Trophoblast cell (in vitro differentiated cells and primary cell): ENCODE data around the gene ZNF726.

Experiments
- DNase-seq, 2 donors: peaks; one replicate each; pipeline ENCODE4 v3.0.0-alpha.2; 2016
- H2AFZ ChIP-seq: 2 replicates; pipeline ENCODE4 v1.6.1; 2013; ENCODE audit warnings: low read length, moderate library complexity, mild to moderate bottlenecking; ENCODE audit not compliant: insufficient read depth, poor library complexity
- H2AK5ac ChIP-seq: 2 replicates; pipeline ENCODE4 v1.6.1; 2013; ENCODE audit warnings: mild to moderate bottlenecking, low read length
- H2BK120ac ChIP-seq: 2 replicates; pipeline ENCODE4 v1.6.1; 2013; ENCODE audit warnings: low read length, mild to moderate bottlenecking, moderate library complexity; ENCODE audit not compliant: insufficient read depth, poor library complexity
- H2BK12ac ChIP-seq: 2 replicates; pipeline ENCODE4 v1.6.1; 2013; ENCODE audit warnings: mild to moderate bottlenecking, low read length, moderate library complexity
- H2BK5ac ChIP-seq: 2 replicates; pipeline ENCODE4 v1.6.1; 2013; ENCODE audit warnings: low read length, low read depth, moderate library complexity, mild to moderate bottlenecking; ENCODE audit not compliant: poor library complexity
- H3K14ac ChIP-seq: 2 replicates; pipeline ENCODE4 v1.6.1; 2013; ENCODE audit warnings: mild to moderate bottlenecking, low read length
- H3K18ac ChIP-seq: 2 replicates; pipeline ENCODE4 v1.6.1; 2013; ENCODE audit warnings: mild to moderate bottlenecking, low read length
- H3K23ac ChIP-seq: 2 replicates; pipeline ENCODE4 v1.6.1; 2013; ENCODE audit warnings: low read length
- H3K27ac ChIP-seq: 2 replicates; pipeline ENCODE4 v1.5.1; 2013; ENCODE audit warnings: low read depth, mild to moderate bottlenecking, inconsistent platforms, low read length, moderate library complexity
- H3K27me3 ChIP-seq: 2 replicates; pipeline ENCODE4 v1.6.1; 2013; ENCODE audit warnings: inconsistent platforms, mild to moderate bottlenecking, low read length, moderate library complexity; ENCODE audit not compliant: insufficient read depth
- H3K36me3 ChIP-seq, 2 experiments: 1 replicate in 1 of 2; 2 replicates in 1 of 2; pipeline ENCODE4 v1.6.1; 2013; ENCODE audit warnings: low read length in 2 of 2, mild to moderate bottlenecking in 2 of 2, moderate library complexity in 1 of 2; ENCODE audit not compliant: insufficient read depth in 2 of 2, control insufficient read depth in 1 of 2
- H3K4ac ChIP-seq: 2 replicates; pipeline ENCODE4 v1.6.1; 2013; ENCODE audit warnings: low read depth, mild to moderate bottlenecking, low read length, moderate library complexity
- H3K4me1 ChIP-seq, 2 experiments: 1 replicate in 1 of 2; 2 replicates in 1 of 2; pipeline ENCODE4 v1.6.1; 2013; ENCODE audit warnings: low read length in 2 of 2, mild to moderate bottlenecking in 2 of 2, moderate library complexity in 1 of 2; ENCODE audit not compliant: insufficient read depth in 2 of 2, control insufficient read depth in 1 of 2
- H3K4me2 ChIP-seq: 2 replicates; pipeline ENCODE4 v1.6.1; 2013; ENCODE audit warnings: inconsistent platforms, mild to moderate bottlenecking, low read length, moderate library complexity
- H3K4me3 ChIP-seq: 2 replicates; pipeline ENCODE4 v1.5.1; 2013; ENCODE audit warnings: mild to moderate bottlenecking, low read depth, low read length, inconsistent platforms
- H3K79me1 ChIP-seq: one replicate; pipeline ENCODE4 v1.6.1; 2013; ENCODE audit warnings: low read length
- H3K79me2 ChIP-seq: 2 replicates; pipeline ENCODE4 v1.6.1; 2013; ENCODE audit warnings: low read length, mild to moderate bottlenecking; ENCODE audit not compliant: control insufficient read depth, insufficient read depth, poor library complexity
- H3K9ac ChIP-seq: 2 replicates; pipeline ENCODE4 v1.6.1; 2013; ENCODE audit warnings: mild to moderate bottlenecking, low read length
- H3K9me3 ChIP-seq: 2 replicates; pipeline ENCODE4 v1.6.1; 2013; ENCODE audit warnings: low read depth, mild to moderate bottlenecking, control low read depth, inconsistent platforms, low read length; ENCODE audit not compliant: insufficient read depth
- H4K12ac ChIP-seq: 2 replicates; pipeline ENCODE4 v1.6.1; 2013; ENCODE audit warnings: low read depth, mild to moderate bottlenecking, low read length, moderate library complexity
- H4K8ac ChIP-seq: 2 replicates; pipeline ENCODE4 v1.6.1; 2013; ENCODE audit warnings: low read depth, mild to moderate bottlenecking, low read length, moderate library complexity
- H4K91ac ChIP-seq: one replicate; pipeline ENCODE4 v1.6.1; 2013; ENCODE audit warnings: low read depth, mild to moderate bottlenecking, low read length, moderate library complexity
- WGBS: extraction: QIAGEN DNeasy Blood & Tissue Kit; methylation state at CpG from one replicate; pipeline ENCODE4 v1.1.7; 2013; ENCODE audit warnings: missing lambda C conversion rate; ENCODE audit not compliant: insufficient read length, insufficient coverage; ENCODE audit errors: extremely low coverage; 5-methylcytosine and 5-hydroxymethylcytosine counted together

ZNF726 gene

GRCh38 chr19:23904406-23904805, 10.3 kb upstream of the ZNF726 start:
- H3K4ac ChIP-seq = no peak overlapping the region
- peaks cover 20% of the 10 kb centered on the region for H3K9me3 ChIP-seq
- no peak overlapping the region for H3K4me2 ChIP-seq
- no peak overlapping the region for H3K18ac ChIP-seq
- no peaks in the 10 kb centered on the region for H3K27me3 ChIP-seq
- H3K27ac ChIP-seq = no peak overlapping the region
- H3K23ac ChIP-seq = no peak overlapping the region
- WGBS = no CpG with 5 or more reads among the region's 3 CpGs
- H3K9ac ChIP-seq = no peak overlapping the region
- no peak overlapping the region for H2AFZ ChIP-seq
- H3K79me2 ChIP-seq = no peaks in the 10 kb centered on the region
- DNase-seq = no peak
- H4K91ac ChIP-seq = no peak overlapping the region
- no peaks in the 10 kb centered on the region for H3K4me1 ChIP-seq
- no peak overlapping the region for H4K12ac ChIP-seq
- no peak overlapping the region for H2BK120ac ChIP-seq
- no peak overlapping the region for H4K8ac ChIP-seq
- no peaks in the 10 kb centered on the region for H3K36me3 ChIP-seq
- no peak overlapping the region for H3K4me3 ChIP-seq
- H3K14ac ChIP-seq = no peak overlapping the region
- H2AK5ac ChIP-seq = no peak overlapping the region
- H2BK5ac ChIP-seq = no peak overlapping the region
- H2BK12ac ChIP-seq = no peak overlapping the region
- H3K79me1 ChIP-seq = no peaks in the 10 kb centered on the region

- H3K36me3 ChIP-seq = no peaks in the 10 kb centered on the region
- no peak overlapping the region for H4K8ac ChIP-seq
- H4K12ac ChIP-seq = no peak overlapping the region
- H3K4ac ChIP-seq = no peak overlapping the region
- H2AFZ ChIP-seq = no peak overlapping the region
- no peak overlapping the region for H2BK120ac ChIP-seq
- H2BK5ac ChIP-seq = no peak overlapping the region
- no peak overlapping the region for H3K4me3 ChIP-seq
- H3K27me3 ChIP-seq = no peaks in the 10 kb centered on the region
- H3K4me2 ChIP-seq = no peak overlapping the region
- H3K27ac ChIP-seq = no peak overlapping the region
- no peaks in the 10 kb centered on the region for H3K79me2 ChIP-seq
- H4K91ac ChIP-seq = no peak overlapping the region
- H3K14ac ChIP-seq = no peak overlapping the region
- WGBS = no CpG with 5 or more reads among the region's 4 CpGs
- H3K9me3 ChIP-seq = peaks cover 18% of the 10 kb centered on the region
- no peak for DNase-seq
- H2AK5ac ChIP-seq = no peak overlapping the region
- H3K23ac ChIP-seq = no peak overlapping the region
- H3K79me1 ChIP-seq = no peaks in the 10 kb centered on the region
- H3K18ac ChIP-seq = no peak overlapping the region
- H2BK12ac ChIP-seq = no peak overlapping the region
- H3K4me1 ChIP-seq = no peaks in the 10 kb centered on the region
- H3K9ac ChIP-seq = no peak overlapping the region
Observed at GRCh38 chr19:23905771-23906170, 8.9 kb upstream of the ZNF726 start.

GRCh38 chr19:23906835-23907234, 7.9 kb upstream of the ZNF726 start:
- H3K27ac ChIP-seq = no peak overlapping the region
- H2AK5ac ChIP-seq = no peak overlapping the region
- no peak overlapping the region for H3K4me3 ChIP-seq
- no peak overlapping the region for H3K9ac ChIP-seq
- H3K14ac ChIP-seq = no peak overlapping the region
- H4K12ac ChIP-seq = no peak overlapping the region
- no peaks in the 10 kb centered on the region for H3K27me3 ChIP-seq
- no peak overlapping the region for H3K23ac ChIP-seq
- no peaks in the 10 kb centered on the region for H3K4me1 ChIP-seq
- peaks cover 20% of the 10 kb centered on the region for H3K9me3 ChIP-seq
- no peak overlapping the region for H4K91ac ChIP-seq
- no peak overlapping the region for H4K8ac ChIP-seq
- H2BK5ac ChIP-seq = no peak overlapping the region
- WGBS = no CpG with 5 or more reads among the region's 2 CpGs
- no peaks in the 10 kb centered on the region for H3K79me2 ChIP-seq
- H2BK12ac ChIP-seq = no peak overlapping the region
- no peaks in the 10 kb centered on the region for H3K36me3 ChIP-seq
- H3K18ac ChIP-seq = no peak overlapping the region
- no peaks in the 10 kb centered on the region for H3K79me1 ChIP-seq
- H2BK120ac ChIP-seq = no peak overlapping the region
- H3K4me2 ChIP-seq = no peak overlapping the region
- no peak for DNase-seq
- H2AFZ ChIP-seq = no peak overlapping the region
- H3K4ac ChIP-seq = no peak overlapping the region

- Histone ChIP-seq H3K27me3 (no peaks in the 10 kb centered on the region), H3K14ac (no peak overlapping the region), H3K79me1 (no peaks in the 10 kb centered on the region), H3K23ac (no peak overlapping the region), H4K91ac (no peak overlapping the region), H3K36me3 (no peaks in the 10 kb centered on the region), H3K27ac (no peak overlapping the region), H3K9me3 (peaks cover 17% of the 10 kb centered on the region), H3K4ac (no peak overlapping the region), H3K79me2 (no peaks in the 10 kb centered on the region), H2AK5ac (no peak overlapping the region), H2AFZ (no peak overlapping the region), H3K4me3 (no peak overlapping the region), H2BK120ac (no peak overlapping the region), H4K8ac (no peak overlapping the region), H3K4me2 (no peak overlapping the region), H3K9ac (no peak overlapping the region), H3K4me1 (no peaks in the 10 kb centered on the region), H2BK12ac (no peak overlapping the region), H2BK5ac (no peak overlapping the region), H3K18ac (no peak overlapping the region), H4K12ac (no peak overlapping the region)
- DNase-seq = no peak
Observed at GRCh38 chr19:23908165-23908564, 6.5 kb upstream of the ZNF726 start.

GRCh38 chr19:23909222-23909621, 5.5 kb upstream of the ZNF726 start:
- Histone ChIP-seq H3K36me3 (no peaks in the 10 kb centered on the region), H2AFZ (no peak overlapping the region), H2BK12ac (no peak overlapping the region), H3K4me3 (no peak overlapping the region), H4K91ac (no peak overlapping the region), H4K8ac (no peak overlapping the region), H3K9ac (no peak overlapping the region), H2BK120ac (no peak overlapping the region), H4K12ac (no peak overlapping the region), H3K79me2 (no peaks in the 10 kb centered on the region), H3K4me2 (no peak overlapping the region), H3K18ac (no peak overlapping the region), H2BK5ac (no peak overlapping the region), H3K4ac (no peak overlapping the region), H3K23ac (no peak overlapping the region), H3K79me1 (no peaks in the 10 kb centered on the region), H3K27me3 (no peaks in the 10 kb centered on the region), H3K9me3 (peaks cover 17% of the 10 kb centered on the region), H2AK5ac (no peak overlapping the region), H3K14ac (no peak overlapping the region), H3K27ac (no peak overlapping the region), H3K4me1 (no peaks in the 10 kb centered on the region)
- DNase-seq = no peak
